Liver (tissue), 3 donors: ENCODE data around the gene TMEM178B.

Source experiments
- EGR1 ChIP-seq, 2 donors: IDR thresholded peaks; 2 replicates each; pipeline ENCODE4 v1.6.1; 2016 to 2018; ENCODE audit warnings: antibody characterized with exemption in 2 of 2, low read depth in 2 of 2
- FOXA2 ChIP-seq: IDR thresholded peaks from 2 replicates; pipeline ENCODE4 v1.6.1; 2016; ENCODE audit warnings: antibody characterized with exemption
- GABPA ChIP-seq, 2 donors: IDR thresholded peaks in 1 of 2; conservative IDR thresholded peaks in 1 of 2; 2 replicates each; pipeline ENCODE4 v1.6.1; 2016; ENCODE audit warnings: antibody characterized with exemption in 2 of 2, mild to moderate bottlenecking in 1 of 2, moderate library complexity in 1 of 2
- HNF4G ChIP-seq: IDR thresholded peaks from 2 replicates; pipeline ENCODE4 v1.6.1; 2016; ENCODE audit warnings: antibody characterized with exemption
- JUND ChIP-seq, 2 donors: IDR thresholded peaks; 2 replicates each; pipeline ENCODE4 v1.6.1; 2016; ENCODE audit warnings: antibody characterized with exemption in 2 of 2
- NR2F2 ChIP-seq: IDR thresholded peaks from 2 replicates; pipeline ENCODE4 v1.6.1; 2016; ENCODE audit warnings: antibody characterized with exemption
- RAD21 ChIP-seq, 2 donors: IDR thresholded peaks; 2 replicates each; pipeline ENCODE4 v1.6.1; 2016; ENCODE audit warnings: antibody characterized with exemption in 2 of 2, mild to moderate bottlenecking in 2 of 2
- RXRA ChIP-seq, 2 donors: IDR thresholded peaks; 2 replicates each; pipeline ENCODE4 v1.6.1; 2017 to 2018; ENCODE audit warnings: antibody characterized with exemption in 2 of 2, mild to moderate bottlenecking in 1 of 2
- SP1 ChIP-seq: IDR thresholded peaks from 2 replicates; pipeline ENCODE4 v1.6.1; 2018; ENCODE audit warnings: antibody characterized with exemption, mild to moderate bottlenecking
- TAF1 ChIP-seq: conservative IDR thresholded peaks from 2 replicates; pipeline ENCODE4 v1.6.1; 2016; ENCODE audit warnings: antibody characterized with exemption, mild to moderate bottlenecking
- TF ChIP-seq, protein P1 (sequence below): fragments of 150-350 bp; IDR thresholded peaks from 2 replicates; pipeline ENCODE4 v1.5.1; 2017; ENCODE audit warnings: improper control_type of control experiment, low read depth, low read length; ENCODE audit not compliant: missing input control
- TF ChIP-seq, protein P2 (sequence below): IDR thresholded peaks from 2 replicates; pipeline ENCODE4 v1.6.1; 2016; ENCODE audit warnings: antibody characterized with exemption, mild to moderate bottlenecking
- TF ChIP-seq, protein P3 (sequence below): IDR thresholded peaks from 2 replicates; pipeline ENCODE4 v1.6.1; 2016; ENCODE audit warnings: antibody characterized with exemption
- donor health status: healthy.
- donor health status: healthy.

DNA sequence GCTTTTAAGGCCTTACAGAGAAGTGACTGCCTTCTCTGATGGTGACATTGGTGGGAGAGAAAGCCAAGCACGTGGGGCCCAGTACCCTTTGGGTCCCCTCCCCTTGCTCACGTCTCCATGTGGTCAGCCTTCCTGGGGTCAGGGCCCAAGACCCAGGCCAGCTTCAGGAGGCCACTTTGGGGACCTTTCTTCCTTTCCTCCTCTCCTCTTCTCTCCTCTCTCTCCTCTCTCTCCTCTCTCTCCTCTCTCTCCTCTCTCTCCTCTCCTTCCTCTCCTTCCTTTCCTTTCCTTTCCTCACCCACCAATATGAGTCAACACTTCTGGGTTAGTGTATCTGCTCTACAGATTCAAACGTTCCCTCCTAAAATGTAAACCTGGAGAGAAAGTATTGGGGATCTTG, 380.5 kb downstream of the TMEM178B start:
- TF ChIP-seq, protein P1, sequence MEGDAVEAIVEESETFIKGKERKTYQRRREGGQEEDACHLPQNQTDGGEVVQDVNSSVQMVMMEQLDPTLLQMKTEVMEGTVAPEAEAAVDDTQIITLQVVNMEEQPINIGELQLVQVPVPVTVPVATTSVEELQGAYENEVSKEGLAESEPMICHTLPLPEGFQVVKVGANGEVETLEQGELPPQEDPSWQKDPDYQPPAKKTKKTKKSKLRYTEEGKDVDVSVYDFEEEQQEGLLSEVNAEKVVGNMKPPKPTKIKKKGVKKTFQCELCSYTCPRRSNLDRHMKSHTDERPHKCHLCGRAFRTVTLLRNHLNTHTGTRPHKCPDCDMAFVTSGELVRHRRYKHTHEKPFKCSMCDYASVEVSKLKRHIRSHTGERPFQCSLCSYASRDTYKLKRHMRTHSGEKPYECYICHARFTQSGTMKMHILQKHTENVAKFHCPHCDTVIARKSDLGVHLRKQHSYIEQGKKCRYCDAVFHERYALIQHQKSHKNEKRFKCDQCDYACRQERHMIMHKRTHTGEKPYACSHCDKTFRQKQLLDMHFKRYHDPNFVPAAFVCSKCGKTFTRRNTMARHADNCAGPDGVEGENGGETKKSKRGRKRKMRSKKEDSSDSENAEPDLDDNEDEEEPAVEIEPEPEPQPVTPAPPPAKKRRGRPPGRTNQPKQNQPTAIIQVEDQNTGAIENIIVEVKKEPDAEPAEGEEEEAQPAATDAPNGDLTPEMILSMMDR, result no peak
- TF ChIP-seq RXRA (IDR thresholded peaks at IDR 0.05), result no peak
- TF ChIP-seq EGR1 (IDR thresholded peaks at IDR 0.05; ENCODE audit: low read depth in 2 of 2), result no peak
- no peak for TF ChIP-seq RAD21 (IDR thresholded peaks at IDR 0.05)
- no peak for TF ChIP-seq HNF4G
- no peak for TF ChIP-seq GABPA (IDR thresholded peaks at IDR 0.05 in 1 of 2, conservative IDR thresholded peaks at IDR 0.05 in 1 of 2)
- no peak for TF ChIP-seq NR2F2
- TF ChIP-seq JUND (IDR thresholded peaks at IDR 0.05), result no peak
- no peak for TF ChIP-seq TAF1
- TF ChIP-seq, protein P2, sequence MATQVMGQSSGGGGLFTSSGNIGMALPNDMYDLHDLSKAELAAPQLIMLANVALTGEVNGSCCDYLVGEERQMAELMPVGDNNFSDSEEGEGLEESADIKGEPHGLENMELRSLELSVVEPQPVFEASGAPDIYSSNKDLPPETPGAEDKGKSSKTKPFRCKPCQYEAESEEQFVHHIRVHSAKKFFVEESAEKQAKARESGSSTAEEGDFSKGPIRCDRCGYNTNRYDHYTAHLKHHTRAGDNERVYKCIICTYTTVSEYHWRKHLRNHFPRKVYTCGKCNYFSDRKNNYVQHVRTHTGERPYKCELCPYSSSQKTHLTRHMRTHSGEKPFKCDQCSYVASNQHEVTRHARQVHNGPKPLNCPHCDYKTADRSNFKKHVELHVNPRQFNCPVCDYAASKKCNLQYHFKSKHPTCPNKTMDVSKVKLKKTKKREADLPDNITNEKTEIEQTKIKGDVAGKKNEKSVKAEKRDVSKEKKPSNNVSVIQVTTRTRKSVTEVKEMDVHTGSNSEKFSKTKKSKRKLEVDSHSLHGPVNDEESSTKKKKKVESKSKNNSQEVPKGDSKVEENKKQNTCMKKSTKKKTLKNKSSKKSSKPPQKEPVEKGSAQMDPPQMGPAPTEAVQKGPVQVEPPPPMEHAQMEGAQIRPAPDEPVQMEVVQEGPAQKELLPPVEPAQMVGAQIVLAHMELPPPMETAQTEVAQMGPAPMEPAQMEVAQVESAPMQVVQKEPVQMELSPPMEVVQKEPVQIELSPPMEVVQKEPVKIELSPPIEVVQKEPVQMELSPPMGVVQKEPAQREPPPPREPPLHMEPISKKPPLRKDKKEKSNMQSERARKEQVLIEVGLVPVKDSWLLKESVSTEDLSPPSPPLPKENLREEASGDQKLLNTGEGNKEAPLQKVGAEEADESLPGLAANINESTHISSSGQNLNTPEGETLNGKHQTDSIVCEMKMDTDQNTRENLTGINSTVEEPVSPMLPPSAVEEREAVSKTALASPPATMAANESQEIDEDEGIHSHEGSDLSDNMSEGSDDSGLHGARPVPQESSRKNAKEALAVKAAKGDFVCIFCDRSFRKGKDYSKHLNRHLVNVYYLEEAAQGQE, result no peak
- TF ChIP-seq SP1, result no peak
- TF ChIP-seq FOXA2, result no peak
- TF ChIP-seq, protein P3, sequence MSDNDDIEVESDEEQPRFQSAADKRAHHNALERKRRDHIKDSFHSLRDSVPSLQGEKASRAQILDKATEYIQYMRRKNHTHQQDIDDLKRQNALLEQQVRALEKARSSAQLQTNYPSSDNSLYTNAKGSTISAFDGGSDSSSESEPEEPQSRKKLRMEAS, result no peak
